Endothelial cell (in vitro differentiated cells): Measurements from ENCODE around the gene MB21D2. TPM values are rescaled to one million over a fixed set of nuclear protein-coding genes. Genes with fewer than 3 reads are reported as not detected.
"Not testable (repeated sequence)": the region's sequence is repeated elsewhere in the genome, so short reads cannot be mapped to it uniquely, and the experiment has no call there.

Experiments used
- DNase-seq: peaks from one replicate; pipeline ENCODE4 v3.0.0; 2021; ENCODE audit warnings: low spot score
- H3K27ac Mint-ChIP-seq: one replicate; pipeline ENCODE4 v1.8.0; 2021; ENCODE audit warnings: mixed read lengths, inconsistent platforms; ENCODE audit not compliant: unreplicated experiment
- H3K27me3 Mint-ChIP-seq: one replicate; pipeline ENCODE4 v1.8.0; 2021; ENCODE audit warnings: mild to moderate bottlenecking, moderate library complexity, mixed read lengths, inconsistent platforms; ENCODE audit not compliant: unreplicated experiment
- H3K36me3 Mint-ChIP-seq: one replicate; pipeline ENCODE4 v1.8.0; 2021; ENCODE audit warnings: mild to moderate bottlenecking, low read depth, mixed read lengths, inconsistent platforms; ENCODE audit not compliant: unreplicated experiment
- H3K4me1 Mint-ChIP-seq: one replicate; pipeline ENCODE4 v1.8.0; 2021; ENCODE audit warnings: mild to moderate bottlenecking, mixed read lengths, inconsistent platforms; ENCODE audit not compliant: unreplicated experiment
- H3K4me3 Mint-ChIP-seq: one replicate; pipeline ENCODE4 v1.8.0; 2021; ENCODE audit warnings: mild to moderate bottlenecking, mixed read lengths, inconsistent platforms; ENCODE audit not compliant: unreplicated experiment
- H3K9me3 Mint-ChIP-seq: one replicate; pipeline ENCODE4 v1.8.0; 2021; ENCODE audit warnings: mixed read lengths, inconsistent platforms; ENCODE audit not compliant: unreplicated experiment
- CTCF ChIP-seq: fragments of 200-600 bp; sonication (generic); IDR thresholded peaks from one replicate; pipeline ENCODE4 v1.5.0; 2021; ENCODE audit warnings: antibody characterized with exemption; ENCODE audit not compliant: unreplicated experiment
- long read RNA-seq: library from polyadenylated mRNA; unstranded; transcript quantifications from one replicate; pipeline ENCODE4 v2.0.0, GENCODE V29; 2020; ENCODE audit not compliant: unreplicated experiment
- total RNA-seq: library from RNA; stranded (reverse); fragmentation: NEBNext Ultra II Directional; extraction: Animal tissue kit (Norgen Biotek cat#: 25700); gene quantifications from one replicate; pipeline ENCODE4 v1.2.1, GENCODE V29; 2021; ENCODE audit not compliant: unreplicated experiment

Gene MB21D2, protein sequence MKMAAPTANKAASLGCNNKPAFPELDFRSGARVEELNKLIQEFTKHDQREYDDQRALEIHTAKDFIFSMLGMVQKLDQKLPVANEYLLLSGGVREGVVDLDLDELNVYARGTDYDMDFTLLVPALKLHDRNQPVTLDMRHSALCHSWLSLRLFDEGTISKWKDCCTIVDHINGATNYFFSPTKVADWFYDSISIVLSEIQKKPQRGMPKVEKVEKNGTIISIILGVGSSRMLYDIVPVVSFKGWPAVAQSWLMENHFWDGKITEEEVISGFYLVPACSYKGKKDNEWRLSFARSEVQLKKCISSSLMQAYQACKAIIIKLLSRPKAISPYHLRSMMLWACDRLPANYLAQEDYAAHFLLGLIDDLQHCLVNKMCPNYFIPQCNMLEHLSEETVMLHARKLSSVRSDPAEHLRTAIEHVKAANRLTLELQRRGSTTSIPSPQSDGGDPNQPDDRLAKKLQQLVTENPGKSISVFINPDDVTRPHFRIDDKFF
- 4.3 TPM for total RNA-seq
- long read RNA-seq, partial matches to known transcripts, result 0 of 1 reads
- long read RNA-seq, other reads (novel, unspliced or antisense), result 1 of 1 reads

- peak; percentile 73 for DNase-seq
- Mint-ChIP-seq H3K9me3 (no peaks in the 10 kb centered on the region), H3K27me3 (peaks cover 5% of the 10 kb centered on the region), H3K36me3 (peaks cover 4% of the 10 kb centered on the region), H3K4me3 (peak within 1 kb of the TSS; percentile 98), H3K27ac (peak within 1 kb of the TSS; percentile 64), H3K4me1 (peaks cover 8% of the 10 kb centered on the region)
- TF ChIP-seq CTCF, result no peak
These were observed at the start of gene MB21D2 for GRCh38 chr3:192917404-192918274. Gene MB21D2 (minus strand): TSS chr3:192917856. CDS start chr3:192917840, 16 bp downstream.

DNA sequence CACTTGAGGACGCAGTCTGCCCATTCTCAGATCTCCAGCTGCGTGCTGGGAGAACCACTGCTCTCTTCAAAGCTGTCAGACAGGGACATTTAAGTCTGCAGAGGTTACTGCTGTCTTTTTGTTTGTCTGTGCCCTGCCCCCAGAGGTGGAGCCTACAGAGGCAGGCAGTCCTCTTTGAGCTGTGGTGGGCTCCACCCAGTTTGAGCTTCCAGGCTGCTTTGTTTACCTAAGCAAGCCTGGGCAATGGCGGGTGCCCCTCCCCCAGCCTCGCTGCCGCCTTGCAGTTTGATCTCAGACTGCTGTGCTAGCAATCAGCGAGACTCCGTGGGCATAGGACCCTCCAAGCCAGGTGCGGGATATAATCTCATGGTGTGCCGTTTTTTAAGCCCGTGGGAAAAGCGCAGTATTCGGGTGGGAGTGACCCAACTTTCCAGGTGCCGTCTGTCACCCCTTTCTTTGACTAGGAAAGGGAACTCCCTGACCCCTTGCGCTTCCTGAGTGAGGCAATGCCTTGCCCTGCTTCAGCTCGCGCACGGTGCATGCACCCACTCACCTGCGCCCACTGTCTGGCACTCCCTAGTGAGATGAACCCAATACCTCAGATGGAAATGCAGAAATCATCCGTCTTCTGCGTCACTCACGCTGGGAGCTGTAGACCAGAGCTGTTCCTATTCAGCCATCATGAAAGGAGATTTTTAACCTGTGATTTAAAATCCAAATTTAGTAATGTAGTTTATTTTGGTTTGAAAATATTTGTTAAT, 47.5 kb upstream of the MB21D2 start:
- H3K9me3 Mint-ChIP-seq, H3K36me3 Mint-ChIP-seq, H3K27me3 Mint-ChIP-seq, H3K4me1 Mint-ChIP-seq, H3K27ac Mint-ChIP-seq, DNase-seq, H3K4me3 Mint-ChIP-seq: not testable (repeated sequence)

DNA sequence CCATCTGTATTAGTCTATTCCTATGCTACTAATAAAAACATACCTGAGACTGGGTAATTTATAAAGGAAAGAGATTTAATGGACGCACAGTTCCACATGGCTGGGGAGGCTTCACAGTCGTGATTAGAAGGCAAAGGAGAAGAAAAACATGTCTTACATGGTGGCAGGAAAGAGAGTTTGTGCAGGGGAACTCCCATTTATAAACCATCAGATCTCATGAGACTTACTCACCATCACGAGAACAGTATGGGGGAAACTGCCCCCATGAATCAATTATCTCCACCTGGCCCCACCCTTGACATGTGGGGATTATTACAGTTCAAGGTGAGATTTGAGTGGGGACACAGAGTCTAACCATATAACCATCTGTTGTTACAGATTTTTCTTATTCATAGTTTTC, 42.1 kb upstream of the MB21D2 start:
- DNase-seq, result no peak
- Mint-ChIP-seq H3K36me3 (no peaks in the 10 kb centered on the region), H3K9me3 (no peaks in the 10 kb centered on the region), H3K27ac (no peak overlapping the region), H3K4me3 (no peak overlapping the region), H3K27me3 (peaks cover 2% of the 10 kb centered on the region), H3K4me1 (peaks cover 12% of the 10 kb centered on the region)
- TF ChIP-seq CTCF, result no peak

GRCh38 chr3:192958219-192958872, 40.7 kb upstream of the MB21D2 start:
- Mint-ChIP-seq H3K27ac (peak overlapping the region; percentile 74), H3K9me3 (no peaks in the 10 kb centered on the region), H3K27me3 (peaks cover 2% of the 10 kb centered on the region), H3K4me1 (peaks cover 12% of the 10 kb centered on the region), H3K4me3 (no peak overlapping the region), H3K36me3 (no peaks in the 10 kb centered on the region)
- no peak for TF ChIP-seq CTCF
- no peak for DNase-seq
